HEK293 (cell line): ENCODE data around the gene ZBED4.
A peak's percentile ranks its signal among the peaks of the same experiment; 100 is the strongest.

Source experiments
- EGR2 ChIP-seq: fragments of 450-650 bp; formaldehyde crosslinking; IDR thresholded peaks from 2 replicates; pipeline ENCODE4 v1.5.1; 2016; ENCODE audit warnings: low read depth, missing biosample characterization, missing genetic modification characterization
- GLIS2 ChIP-seq: fragments of 450-650 bp; formaldehyde crosslinking; IDR thresholded peaks from 2 replicates; pipeline ENCODE4 v1.5.1; 2016; ENCODE audit warnings: missing biosample characterization, missing genetic modification characterization
- IKZF3 ChIP-seq: fragments of 450-650 bp; IDR thresholded peaks from 2 replicates; pipeline ENCODE4 v1.5.0; 2018; ENCODE audit warnings: missing biosample characterization, mild to moderate bottlenecking, missing genetic modification characterization, moderate library complexity
- KLF16 ChIP-seq: fragments of 450-650 bp; formaldehyde crosslinking; IDR thresholded peaks from 2 replicates; pipeline ENCODE4 v1.5.1; 2017; ENCODE audit warnings: missing biosample characterization, missing genetic modification characterization
- MYNN ChIP-seq: fragments of 450-650 bp; formaldehyde crosslinking; IDR thresholded peaks from 2 replicates; pipeline ENCODE4 v1.5.1; 2016; ENCODE audit warnings: missing biosample characterization, missing genetic modification characterization, borderline replicate concordance
- SALL2 ChIP-seq: fragments of 450-650 bp; formaldehyde crosslinking; IDR thresholded peaks from 2 replicates; pipeline ENCODE4 v1.5.0; 2017; ENCODE audit warnings: missing biosample characterization, mild to moderate bottlenecking, missing genetic modification characterization, borderline replicate concordance
- TCF7L2 ChIP-seq: IDR thresholded peaks from 2 replicates; pipeline ENCODE4 v1.6.1; 2011; ENCODE audit warnings: low read depth, mild to moderate bottlenecking, inconsistent platforms, low read length, moderate library complexity, borderline replicate concordance
- ZEB2 ChIP-seq: fragments of 450-650 bp; formaldehyde crosslinking; IDR thresholded peaks from 2 replicates; pipeline ENCODE4 v1.5.1; 2016; ENCODE audit warnings: missing biosample characterization, missing genetic modification characterization
- ZNF133 ChIP-seq: fragments of 450-650 bp; formaldehyde crosslinking; IDR thresholded peaks from 2 replicates; pipeline ENCODE4 v1.5.1; 2016; ENCODE audit warnings: missing biosample characterization, missing genetic modification characterization
- ZNF155 ChIP-seq: fragments of 450-650 bp; formaldehyde crosslinking; IDR thresholded peaks from 2 replicates; pipeline ENCODE4 v1.5.1; 2016; ENCODE audit warnings: missing biosample characterization, missing genetic modification characterization
- ZNF302 ChIP-seq: fragments of 450-650 bp; formaldehyde crosslinking; IDR thresholded peaks from 2 replicates; pipeline ENCODE4 v1.5.1; 2016; ENCODE audit warnings: missing biosample characterization, missing genetic modification characterization, low read depth
- ZNF416 ChIP-seq: fragments of 450-650 bp; formaldehyde crosslinking; IDR thresholded peaks from 2 replicates; pipeline ENCODE4 v1.5.1; 2016; ENCODE audit warnings: missing biosample characterization, missing genetic modification characterization
- ZNF544 ChIP-seq: fragments of 450-650 bp; formaldehyde crosslinking; IDR thresholded peaks from 2 replicates; pipeline ENCODE4 v1.5.0; 2017; ENCODE audit warnings: missing biosample characterization, missing genetic modification characterization
- ZNF549 ChIP-seq: fragments of 450-650 bp; IDR thresholded peaks from 2 replicates; pipeline ENCODE4 v1.5.1; 2018; ENCODE audit warnings: missing biosample characterization, missing genetic modification characterization, mild to moderate bottlenecking, inconsistent platforms, moderate library complexity
- ZNF555 ChIP-seq: fragments of 450-650 bp; formaldehyde crosslinking; conservative IDR thresholded peaks from 2 replicates; pipeline ENCODE4 v1.5.1; 2017; ENCODE audit warnings: missing biosample characterization, mild to moderate bottlenecking, missing genetic modification characterization, inconsistent platforms
- ZNF571 ChIP-seq: fragments of 450-650 bp; formaldehyde crosslinking; IDR thresholded peaks from 2 replicates; pipeline ENCODE4 v1.5.0; 2017; ENCODE audit warnings: missing biosample characterization, missing genetic modification characterization
- ZNF610 ChIP-seq: fragments of 450-650 bp; formaldehyde crosslinking; IDR thresholded peaks from 2 replicates; pipeline ENCODE4 v1.5.1; 2016; ENCODE audit warnings: missing biosample characterization, missing genetic modification characterization, borderline replicate concordance
- ZNF654 ChIP-seq: fragments of 450-650 bp; formaldehyde crosslinking; IDR thresholded peaks from 2 replicates; pipeline ENCODE4 v1.5.1; 2016; ENCODE audit warnings: low read depth, missing biosample characterization, missing genetic modification characterization
- ZNF660 ChIP-seq: fragments of 450-650 bp; IDR thresholded peaks from 2 replicates; pipeline ENCODE4 v1.5.1; 2018; ENCODE audit warnings: missing biosample characterization, mild to moderate bottlenecking, missing genetic modification characterization
- ZNF677 ChIP-seq: fragments of 450-650 bp; IDR thresholded peaks from 2 replicates; pipeline ENCODE4 v1.5.0; 2018; ENCODE audit warnings: missing biosample characterization, mild to moderate bottlenecking, missing genetic modification characterization, moderate library complexity
- ZNF701 ChIP-seq: fragments of 450-650 bp; formaldehyde crosslinking; IDR thresholded peaks from 2 replicates; pipeline ENCODE4 v1.5.1; 2016; ENCODE audit warnings: missing biosample characterization, missing genetic modification characterization
- ZNF747 ChIP-seq: fragments of 450-650 bp; formaldehyde crosslinking; IDR thresholded peaks from 2 replicates; pipeline ENCODE4 v1.5.1; 2016; ENCODE audit warnings: missing biosample characterization, missing genetic modification characterization
- ZNF76 ChIP-seq: fragments of 450-650 bp; formaldehyde crosslinking; IDR thresholded peaks from 2 replicates; pipeline ENCODE4; 2016; ENCODE audit warnings: low read depth, missing biosample characterization, missing genetic modification characterization, borderline replicate concordance
- ZNF785 ChIP-seq: fragments of 450-650 bp; formaldehyde crosslinking; IDR thresholded peaks from 2 replicates; pipeline ENCODE4 v1.5.1; 2016; ENCODE audit warnings: missing biosample characterization, missing genetic modification characterization
- TF ChIP-seq, protein P1 (sequence below): fragments of 450-650 bp; formaldehyde crosslinking; IDR thresholded peaks from 2 replicates; pipeline ENCODE4 v1.5.1; 2017; ENCODE audit warnings: missing biosample characterization, missing genetic modification characterization
- TF ChIP-seq, protein P2 (sequence below): fragments of 450-650 bp; formaldehyde crosslinking; IDR thresholded peaks from 2 replicates; pipeline ENCODE4 v1.5.1; 2017; ENCODE audit warnings: missing biosample characterization, mild to moderate bottlenecking, missing genetic modification characterization, moderate library complexity
- TF ChIP-seq, protein P3 (sequence below): fragments of 450-650 bp; formaldehyde crosslinking; IDR thresholded peaks from 2 replicates; pipeline ENCODE4 v1.5.0; 2017; ENCODE audit warnings: missing biosample characterization, missing genetic modification characterization, borderline replicate concordance
- TF ChIP-seq, protein P4 (sequence below): fragments of 450-650 bp; formaldehyde crosslinking; IDR thresholded peaks from 2 replicates; pipeline ENCODE4 v1.5.1; 2016; ENCODE audit warnings: missing biosample characterization, missing genetic modification characterization, borderline replicate concordance
- TF ChIP-seq, protein P5 (sequence below): fragments of 450-650 bp; formaldehyde crosslinking; IDR thresholded peaks from 2 replicates; pipeline ENCODE4 v1.5.1; 2016; ENCODE audit warnings: missing biosample characterization, missing genetic modification characterization
- TF ChIP-seq, protein P6 (sequence below): fragments of 450-650 bp; formaldehyde crosslinking; IDR thresholded peaks from 2 replicates; pipeline ENCODE4 v1.5.1; 2016; ENCODE audit warnings: missing biosample characterization, missing genetic modification characterization

The ZBED4 gene

DNA sequence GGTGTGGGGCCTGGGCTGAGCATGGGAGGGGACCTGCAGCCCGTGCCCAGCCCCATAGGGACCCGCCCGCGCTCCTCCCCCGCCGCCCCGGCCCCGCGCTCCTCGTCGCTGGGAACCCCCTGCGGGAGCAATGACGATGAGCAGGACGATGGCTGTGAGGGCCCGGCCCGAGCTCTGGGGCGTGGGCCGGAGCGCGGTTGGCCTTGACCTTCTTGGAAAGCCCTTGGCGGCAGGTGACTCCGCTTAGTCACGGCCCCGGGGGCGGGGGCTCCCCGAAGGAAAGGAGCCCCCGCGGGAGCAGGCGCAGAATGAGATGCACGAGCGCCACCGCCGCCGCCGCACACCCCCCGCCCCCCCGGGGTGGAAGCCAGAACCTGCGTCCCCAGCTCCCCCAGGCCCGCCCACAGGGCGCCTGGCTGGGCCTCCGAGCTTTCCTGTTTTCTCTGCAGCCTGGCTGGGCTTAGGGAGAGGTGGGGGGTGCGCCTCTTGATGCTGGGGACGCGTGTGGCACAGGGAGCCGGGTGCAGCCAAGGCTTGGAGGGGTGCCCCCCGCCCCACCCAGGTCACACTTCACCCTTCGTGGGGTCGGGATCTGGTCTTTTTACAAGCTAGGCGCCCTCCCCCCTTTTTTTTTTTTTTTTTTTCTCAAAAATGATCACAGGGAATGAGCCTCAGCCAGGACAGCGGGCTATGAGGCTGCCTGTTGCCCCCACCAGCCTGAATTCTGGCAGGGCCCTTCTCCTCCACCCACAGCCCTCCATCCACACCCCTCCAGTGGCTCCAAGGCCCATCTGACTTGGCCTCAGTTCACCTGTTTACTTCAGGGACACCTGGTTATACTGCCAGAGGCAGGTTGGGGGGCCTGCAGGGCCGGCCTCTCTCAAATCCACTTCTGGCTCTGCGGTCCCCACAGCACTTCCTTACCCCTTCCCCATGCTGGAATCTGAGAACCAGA, 82.7 kb downstream of the ZBED4 start (continued):
- TF ChIP-seq TCF7L2 (no peak), ZNF747 (tag by site-specific recombination) (no peak), ZNF76 (tag by site-specific recombination) (no peak), KLF16 (tag by site-specific recombination) (peak; percentile 52; the same call in 1 of the 2 replicates), ZNF654 (tag by site-specific recombination) (no peak), ZEB2 (tag by site-specific recombination) (peak; percentile 57; the same call in 1 of the 2 replicates), ZNF155 (no peak), ZNF785 (tag by site-specific recombination) (no peak), ZNF610 (tag by site-specific recombination) (no peak), ZNF549 (tag by site-specific recombination) (no peak), EGR2 (tag by site-specific recombination) (peak; percentile 86), ZNF701 (tag by site-specific recombination) (no peak), IKZF3 (no peak), ZNF544 (tag by site-specific recombination) (no peak), ZNF555 (tag by site-specific recombination) (no peak), SALL2 (tag by site-specific recombination) (no peak), ZNF660 (tag by site-specific recombination) (no peak), ZNF416 (tag by site-specific recombination) (no peak), GLIS2 (tag by site-specific recombination) (peak; percentile 94), ZNF677 (tag by site-specific recombination) (no peak), ZNF133 (tag by site-specific recombination) (no peak), MYNN (tag by site-specific recombination) (no peak), ZNF302 (tag by site-specific recombination) (no peak), ZNF571 (tag by site-specific recombination) (no peak)
- TF ChIP-seq, protein P1, sequence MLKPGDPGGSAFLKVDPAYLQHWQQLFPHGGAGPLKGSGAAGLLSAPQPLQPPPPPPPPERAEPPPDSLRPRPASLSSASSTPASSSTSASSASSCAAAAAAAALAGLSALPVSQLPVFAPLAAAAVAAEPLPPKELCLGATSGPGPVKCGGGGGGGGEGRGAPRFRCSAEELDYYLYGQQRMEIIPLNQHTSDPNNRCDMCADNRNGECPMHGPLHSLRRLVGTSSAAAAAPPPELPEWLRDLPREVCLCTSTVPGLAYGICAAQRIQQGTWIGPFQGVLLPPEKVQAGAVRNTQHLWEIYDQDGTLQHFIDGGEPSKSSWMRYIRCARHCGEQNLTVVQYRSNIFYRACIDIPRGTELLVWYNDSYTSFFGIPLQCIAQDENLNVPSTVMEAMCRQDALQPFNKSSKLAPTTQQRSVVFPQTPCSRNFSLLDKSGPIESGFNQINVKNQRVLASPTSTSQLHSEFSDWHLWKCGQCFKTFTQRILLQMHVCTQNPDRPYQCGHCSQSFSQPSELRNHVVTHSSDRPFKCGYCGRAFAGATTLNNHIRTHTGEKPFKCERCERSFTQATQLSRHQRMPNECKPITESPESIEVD = no peak
- TF ChIP-seq, protein P2, sequence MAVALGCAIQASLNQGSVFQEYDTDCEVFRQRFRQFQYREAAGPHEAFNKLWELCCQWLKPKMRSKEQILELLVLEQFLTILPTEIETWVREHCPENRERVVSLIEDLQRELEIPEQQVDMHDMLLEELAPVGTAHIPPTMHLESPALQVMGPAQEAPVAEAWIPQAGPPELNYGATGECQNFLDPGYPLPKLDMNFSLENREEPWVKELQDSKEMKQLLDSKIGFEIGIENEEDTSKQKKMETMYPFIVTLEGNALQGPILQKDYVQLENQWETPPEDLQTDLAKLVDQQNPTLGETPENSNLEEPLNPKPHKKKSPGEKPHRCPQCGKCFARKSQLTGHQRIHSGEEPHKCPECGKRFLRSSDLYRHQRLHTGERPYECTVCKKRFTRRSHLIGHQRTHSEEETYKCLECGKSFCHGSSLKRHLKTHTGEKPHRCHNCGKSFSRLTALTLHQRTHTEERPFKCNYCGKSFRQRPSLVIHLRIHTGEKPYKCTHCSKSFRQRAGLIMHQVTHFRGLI = peak; percentile 87
- TF ChIP-seq, protein P3, sequence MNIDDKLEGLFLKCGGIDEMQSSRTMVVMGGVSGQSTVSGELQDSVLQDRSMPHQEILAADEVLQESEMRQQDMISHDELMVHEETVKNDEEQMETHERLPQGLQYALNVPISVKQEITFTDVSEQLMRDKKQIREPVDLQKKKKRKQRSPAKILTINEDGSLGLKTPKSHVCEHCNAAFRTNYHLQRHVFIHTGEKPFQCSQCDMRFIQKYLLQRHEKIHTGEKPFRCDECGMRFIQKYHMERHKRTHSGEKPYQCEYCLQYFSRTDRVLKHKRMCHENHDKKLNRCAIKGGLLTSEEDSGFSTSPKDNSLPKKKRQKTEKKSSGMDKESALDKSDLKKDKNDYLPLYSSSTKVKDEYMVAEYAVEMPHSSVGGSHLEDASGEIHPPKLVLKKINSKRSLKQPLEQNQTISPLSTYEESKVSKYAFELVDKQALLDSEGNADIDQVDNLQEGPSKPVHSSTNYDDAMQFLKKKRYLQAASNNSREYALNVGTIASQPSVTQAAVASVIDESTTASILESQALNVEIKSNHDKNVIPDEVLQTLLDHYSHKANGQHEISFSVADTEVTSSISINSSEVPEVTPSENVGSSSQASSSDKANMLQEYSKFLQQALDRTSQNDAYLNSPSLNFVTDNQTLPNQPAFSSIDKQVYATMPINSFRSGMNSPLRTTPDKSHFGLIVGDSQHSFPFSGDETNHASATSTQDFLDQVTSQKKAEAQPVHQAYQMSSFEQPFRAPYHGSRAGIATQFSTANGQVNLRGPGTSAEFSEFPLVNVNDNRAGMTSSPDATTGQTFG (tag by site-specific recombination) = no peak
- TF ChIP-seq, protein P4, sequence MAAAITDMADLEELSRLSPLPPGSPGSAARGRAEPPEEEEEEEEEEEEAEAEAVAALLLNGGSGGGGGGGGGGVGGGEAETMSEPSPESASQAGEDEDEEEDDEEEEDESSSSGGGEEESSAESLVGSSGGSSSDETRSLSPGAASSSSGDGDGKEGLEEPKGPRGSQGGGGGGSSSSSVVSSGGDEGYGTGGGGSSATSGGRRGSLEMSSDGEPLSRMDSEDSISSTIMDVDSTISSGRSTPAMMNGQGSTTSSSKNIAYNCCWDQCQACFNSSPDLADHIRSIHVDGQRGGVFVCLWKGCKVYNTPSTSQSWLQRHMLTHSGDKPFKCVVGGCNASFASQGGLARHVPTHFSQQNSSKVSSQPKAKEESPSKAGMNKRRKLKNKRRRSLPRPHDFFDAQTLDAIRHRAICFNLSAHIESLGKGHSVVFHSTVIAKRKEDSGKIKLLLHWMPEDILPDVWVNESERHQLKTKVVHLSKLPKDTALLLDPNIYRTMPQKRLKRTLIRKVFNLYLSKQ (tag by site-specific recombination) = no peak
- TF ChIP-seq, protein P5, sequence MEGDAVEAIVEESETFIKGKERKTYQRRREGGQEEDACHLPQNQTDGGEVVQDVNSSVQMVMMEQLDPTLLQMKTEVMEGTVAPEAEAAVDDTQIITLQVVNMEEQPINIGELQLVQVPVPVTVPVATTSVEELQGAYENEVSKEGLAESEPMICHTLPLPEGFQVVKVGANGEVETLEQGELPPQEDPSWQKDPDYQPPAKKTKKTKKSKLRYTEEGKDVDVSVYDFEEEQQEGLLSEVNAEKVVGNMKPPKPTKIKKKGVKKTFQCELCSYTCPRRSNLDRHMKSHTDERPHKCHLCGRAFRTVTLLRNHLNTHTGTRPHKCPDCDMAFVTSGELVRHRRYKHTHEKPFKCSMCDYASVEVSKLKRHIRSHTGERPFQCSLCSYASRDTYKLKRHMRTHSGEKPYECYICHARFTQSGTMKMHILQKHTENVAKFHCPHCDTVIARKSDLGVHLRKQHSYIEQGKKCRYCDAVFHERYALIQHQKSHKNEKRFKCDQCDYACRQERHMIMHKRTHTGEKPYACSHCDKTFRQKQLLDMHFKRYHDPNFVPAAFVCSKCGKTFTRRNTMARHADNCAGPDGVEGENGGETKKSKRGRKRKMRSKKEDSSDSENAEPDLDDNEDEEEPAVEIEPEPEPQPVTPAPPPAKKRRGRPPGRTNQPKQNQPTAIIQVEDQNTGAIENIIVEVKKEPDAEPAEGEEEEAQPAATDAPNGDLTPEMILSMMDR (tag by site-specific recombination) = 0 out of 2 replicates have a peak, but pooled peaks have one; percentile 18
- TF ChIP-seq, protein P6, sequence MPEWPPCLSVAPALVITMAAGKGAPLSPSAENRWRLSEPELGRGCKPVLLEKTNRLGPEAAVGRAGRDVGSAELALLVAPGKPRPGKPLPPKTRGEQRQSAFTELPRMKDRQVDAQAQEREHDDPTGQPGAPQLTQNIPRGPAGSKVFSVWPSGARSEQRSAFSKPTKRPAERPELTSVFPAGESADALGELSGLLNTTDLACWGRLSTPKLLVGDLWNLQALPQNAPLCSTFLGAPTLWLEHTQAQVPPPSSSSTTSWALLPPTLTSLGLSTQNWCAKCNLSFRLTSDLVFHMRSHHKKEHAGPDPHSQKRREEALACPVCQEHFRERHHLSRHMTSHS (tag by site-specific recombination) = no peak
